NCI-H345 treated with DMSO at 0.1 percent for 48 hours (cell line): ENCODE results near the gene SLC39A7.

Experiments
- DNase-seq: peaks from one replicate; lab custom pipeline; 2025; ENCODE audit not compliant: unreplicated experiment; lab: John Stamatoyannopoulos, UW

The SLC39A7 gene

GRCh38 chr6:33200219-33201146 is at the start of gene SLC39A7, which contains the start of gene RXRB:
SLC39A7 (plus strand) TSS chr6:33200867; CDS start chr6:33201246, 379 bp downstream.
RXRB (minus strand) TSS chr6:33200665; CDS start chr6:33200476, 189 bp downstream.
- peak; percentile 96 for DNase-seq

- DNase-seq = no peak
Observed at GRCh38 chr6:33151050-33151449, 49.6 kb upstream of the SLC39A7 start.

- no peak for DNase-seq
Observed at GRCh38 chr6:33154349-33154748, 46.3 kb upstream of the SLC39A7 start.

- no peak for DNase-seq
Observed at GRCh38 chr6:33156561-33156960, 44.1 kb upstream of the SLC39A7 start.

- no peak for DNase-seq
Observed at GRCh38 chr6:33156964-33157363, 43.7 kb upstream of the SLC39A7 start.

GRCh38 chr6:33160096-33160495 is 40.6 kb upstream of the SLC39A7 start:
- no peak for DNase-seq

- no peak for DNase-seq
Observed at GRCh38 chr6:33160728-33161344, 39.8 kb upstream of the SLC39A7 start.

GRCh38 chr6:33161354-33162331 is 39.0 kb upstream of the SLC39A7 start:
- DNase-seq = peak; percentile 2

GRCh38 chr6:33163540-33163939 is 37.1 kb upstream of the SLC39A7 start:
- no peak for DNase-seq

- DNase-seq = no peak
Observed at GRCh38 chr6:33164176-33164575, 36.5 kb upstream of the SLC39A7 start.

- no peak for DNase-seq
Observed at GRCh38 chr6:33164665-33165373, 35.8 kb upstream of the SLC39A7 start.

- DNase-seq = no peak
Observed at GRCh38 chr6:33165581-33166258, 34.9 kb upstream of the SLC39A7 start.

GRCh38 chr6:33166363-33166762 is 34.3 kb upstream of the SLC39A7 start:
- DNase-seq = no peak

- no peak for DNase-seq
Observed at GRCh38 chr6:33166811-33167210, 33.9 kb upstream of the SLC39A7 start.

- DNase-seq = no peak
Observed at GRCh38 chr6:33167374-33168283, 33.0 kb upstream of the SLC39A7 start.

GRCh38 chr6:33168284-33168601 is 32.4 kb upstream of the SLC39A7 start:
- DNase-seq = no peak

GRCh38 chr6:33168639-33169038 is 32.0 kb upstream of the SLC39A7 start:
- no peak for DNase-seq

GRCh38 chr6:33169291-33170175 is 31.1 kb upstream of the SLC39A7 start:
- no peak for DNase-seq
